Measurements from ENCODE around the gene SORCS2.

The SORCS2 gene

DNA sequence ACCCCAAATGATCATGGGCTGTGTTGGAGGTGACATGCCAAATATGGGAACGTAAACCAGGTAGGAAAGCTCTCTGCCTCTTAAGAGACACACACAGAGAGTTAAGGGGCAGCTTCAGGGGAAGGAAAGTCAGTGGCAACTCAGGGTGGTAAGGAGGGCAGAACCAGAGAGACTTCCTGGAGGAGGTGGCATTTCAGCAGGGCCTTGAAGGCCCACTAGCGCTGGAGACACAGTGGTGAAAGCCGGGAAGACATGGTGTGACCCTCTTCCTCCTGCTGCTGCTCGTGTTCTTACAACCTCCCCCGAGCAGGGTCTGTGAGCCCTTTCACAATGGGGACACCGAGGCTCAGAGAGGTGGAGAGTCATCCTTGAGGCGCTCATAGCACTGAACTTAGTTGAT, 68.2 kb downstream of the SORCS2 start:
- no peak for TF ChIP-seq CTCF (IDR thresholded peaks at IDR 0.05; ENCODE audit: low read depth, low read length)
- DNase-seq (ENCODE audit: extremely low read depth, low read depth): no peak

DNA sequence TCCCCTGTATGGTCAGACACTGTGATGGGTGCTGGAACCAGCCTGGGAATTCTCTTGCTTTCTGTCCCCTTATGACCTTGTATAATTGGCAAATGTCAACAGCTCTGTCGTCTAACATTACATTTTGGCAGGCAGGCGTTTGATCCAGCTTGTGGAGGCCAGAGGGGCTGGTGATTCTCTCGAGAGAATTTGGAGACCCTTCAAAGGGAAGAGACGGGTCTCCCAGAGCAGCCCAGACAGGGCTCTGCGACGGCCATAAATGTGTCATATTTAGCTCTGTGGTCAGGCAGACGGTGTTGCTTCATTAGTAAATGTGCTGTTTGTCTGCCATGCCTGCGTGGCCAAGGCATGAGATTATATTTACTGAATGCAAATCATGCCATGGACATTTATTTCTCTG, 68.7 kb downstream of the SORCS2 start:
- TF ChIP-seq CTCF (IDR thresholded peaks at IDR 0.05; ENCODE audit: low read depth, low read length): no peak
- DNase-seq (ENCODE audit: extremely low read depth, low read depth): no peak

DNA sequence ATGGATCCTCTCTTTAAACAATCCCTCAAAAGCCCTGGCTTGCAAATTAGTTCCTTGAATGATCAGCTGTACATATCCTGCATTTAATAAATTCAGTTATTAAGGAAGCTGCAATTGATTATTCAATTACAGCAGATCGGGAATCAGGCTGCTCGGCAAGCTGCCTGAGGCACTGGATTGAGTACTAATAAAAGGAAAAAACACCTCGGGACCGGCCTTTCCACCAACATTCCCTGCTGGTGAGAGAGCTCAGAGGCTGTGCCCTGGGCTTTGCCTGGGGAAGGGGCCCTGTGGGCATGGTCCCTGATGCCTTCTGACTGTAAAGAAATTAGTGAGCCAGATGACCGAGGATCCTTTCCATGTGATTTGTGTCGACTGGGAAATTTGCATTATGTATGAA, 69.2 kb downstream of the SORCS2 start:
- DNase-seq (ENCODE audit: extremely low read depth, low read depth): no peak
- TF ChIP-seq CTCF (IDR thresholded peaks at IDR 0.05; ENCODE audit: low read depth, low read length): no peak

GRCh38 chr4:7262134-7262533, 69.8 kb downstream of the SORCS2 start:
- no peak for TF ChIP-seq CTCF (IDR thresholded peaks at IDR 0.05; ENCODE audit: low read depth, low read length)
- DNase-seq (ENCODE audit: extremely low read depth, low read depth): no peak

GRCh38 chr4:7263166-7263565, 70.8 kb downstream of the SORCS2 start:
- DNase-seq (ENCODE audit: extremely low read depth, low read depth): no peak
- TF ChIP-seq CTCF (IDR thresholded peaks at IDR 0.05; ENCODE audit: low read depth, low read length): no peak

- no peak for TF ChIP-seq CTCF (IDR thresholded peaks at IDR 0.05; ENCODE audit: low read depth, low read length)
- no peak for DNase-seq (ENCODE audit: extremely low read depth, low read depth)
Measured at GRCh38 chr4:7264694-7265093, 72.4 kb downstream of the SORCS2 start.

GRCh38 chr4:7266525-7267292, 74.4 kb downstream of the SORCS2 start:
- no peak for TF ChIP-seq CTCF (IDR thresholded peaks at IDR 0.05; ENCODE audit: low read depth, low read length)
- DNase-seq (ENCODE audit: extremely low read depth, low read depth): peak; percentile 23

Data from AG09319 (cell line).